ENCODE results near the gene SPATC1L.
"Not testable (repeated sequence)": the region's sequence is repeated elsewhere in the genome, so short reads cannot be mapped to it uniquely, and the experiment has no call there.

SPATC1L gene

GRCh38 chr21:46183337-46183909 lies 836 bp downstream of the SPATC1L start:
- DNase-seq (ENCODE audit: low spot score): not testable (repeated sequence)

GRCh38 chr21:46182548-46183336 lies 1.5 kb downstream of the SPATC1L start:
- no peak for DNase-seq (ENCODE audit: low spot score)

GRCh38 chr21:46181953-46182547 lies 2.2 kb downstream of the SPATC1L start:
- no peak for DNase-seq (ENCODE audit: low spot score)

GRCh38 chr21:46181436-46181835 lies 2.8 kb downstream of the SPATC1L start:
- no peak for DNase-seq (ENCODE audit: low spot score)

DNA sequence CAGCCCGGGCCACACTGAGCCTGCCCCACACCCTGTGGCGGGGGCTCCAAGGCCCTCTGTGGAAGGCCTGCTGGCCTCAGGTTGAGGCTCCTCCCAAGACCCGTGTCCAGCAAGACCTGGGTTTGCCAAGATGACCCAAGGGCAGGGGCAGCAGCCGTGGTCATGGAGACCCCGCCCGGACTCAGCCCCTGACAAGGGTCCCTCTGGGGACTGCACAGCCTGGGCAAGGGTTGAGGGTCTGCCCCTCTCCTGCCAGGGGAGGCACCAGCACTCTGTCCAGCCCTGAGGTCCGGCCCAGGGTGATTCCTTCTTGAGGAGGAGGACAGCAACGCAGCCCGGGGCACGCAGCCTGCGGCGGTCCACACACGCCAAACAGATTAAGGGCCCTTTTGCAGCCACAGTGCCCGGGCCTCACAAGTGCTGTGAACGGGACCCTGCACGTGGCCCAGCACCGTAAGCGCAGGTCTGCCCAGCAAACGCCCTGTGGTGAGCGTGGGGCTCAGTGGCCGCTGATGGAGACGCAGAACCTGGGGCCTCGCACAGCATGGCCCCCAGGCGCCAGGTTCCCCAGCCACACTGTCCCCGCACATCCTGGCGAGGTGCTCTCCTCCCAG lies 3.4 kb downstream of the SPATC1L start:
- DNase-seq (ENCODE audit: low spot score): no peak

- DNase-seq (ENCODE audit: low spot score): no peak
These were observed 4.1 kb downstream of the SPATC1L start for GRCh38 chr21:46180079-46180722.

DNA sequence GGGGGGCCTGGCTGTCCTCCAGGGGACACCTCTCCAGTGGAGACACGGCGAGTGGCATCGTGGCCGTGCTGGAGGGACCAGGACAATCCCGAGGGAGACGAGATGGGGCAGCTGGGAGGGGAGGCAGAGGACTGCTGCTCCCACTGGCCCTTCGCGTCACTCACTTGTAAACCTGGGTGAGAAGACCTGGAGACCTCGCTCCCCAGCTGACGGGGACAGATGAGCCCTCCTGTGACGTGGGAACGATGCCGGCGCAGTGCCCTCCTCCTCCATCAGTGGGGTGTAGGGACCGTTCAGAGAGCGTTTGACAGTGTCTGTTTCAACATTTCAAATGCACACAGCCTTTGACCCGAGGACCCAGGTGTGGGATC lies 4.6 kb downstream of the SPATC1L start:
- DNase-seq (ENCODE audit: low spot score): no peak

GRCh38 chr21:46178961-46179360 lies 5.3 kb downstream of the SPATC1L start:
- DNase-seq (ENCODE audit: low spot score): no peak

DNA sequence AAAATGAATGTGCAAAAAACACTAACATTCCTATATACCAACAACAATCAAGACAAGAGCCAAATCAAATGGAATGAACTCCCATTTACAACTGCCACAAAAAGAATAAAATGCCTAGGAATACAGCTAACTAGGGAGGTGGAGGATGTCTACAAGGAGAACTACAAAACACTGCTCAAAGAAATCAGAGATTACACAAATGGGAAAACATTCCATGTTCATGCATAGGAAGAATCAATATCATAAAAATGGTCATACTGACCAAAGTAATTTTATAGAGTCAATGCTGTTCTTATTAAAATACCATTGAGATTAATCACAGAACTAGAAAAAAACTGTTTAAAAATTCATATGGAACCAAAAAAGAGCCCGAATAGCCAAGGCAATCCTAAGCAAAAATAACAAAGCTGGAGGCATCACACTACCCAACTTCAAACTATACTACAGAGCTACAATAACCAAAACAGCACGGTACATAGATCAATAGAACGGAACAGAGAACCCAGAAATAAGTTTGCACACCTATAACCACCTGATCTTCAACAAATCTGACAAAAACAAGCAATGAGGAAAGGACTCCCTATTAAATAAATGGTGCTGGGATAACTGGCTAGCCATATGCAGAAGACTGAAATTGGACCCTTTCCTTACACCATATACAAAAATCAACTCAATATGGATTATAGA lies 7.7 kb downstream of the SPATC1L start:
- not testable (repeated sequence) for DNase-seq (ENCODE audit: low spot score)

DNA sequence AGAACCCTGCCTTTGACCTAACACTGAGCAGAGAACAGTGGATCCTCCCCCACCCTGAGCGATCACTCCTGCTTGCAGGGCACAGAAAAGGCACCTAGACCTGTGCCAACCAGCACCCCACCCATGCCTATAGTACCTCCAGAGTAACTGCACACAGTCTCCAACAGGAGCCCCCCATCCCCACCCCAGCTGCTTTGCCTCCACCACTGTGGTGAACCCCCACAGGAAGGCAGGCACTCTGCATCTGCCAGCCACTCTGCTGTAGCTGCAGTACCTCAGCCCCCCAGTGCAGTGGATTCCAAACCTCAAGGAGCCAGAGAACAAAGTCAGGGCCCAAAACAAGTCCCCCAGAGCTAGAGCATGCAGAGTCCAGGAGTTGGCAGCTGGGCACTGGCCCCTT lies 10.7 kb downstream of the SPATC1L start:
- no peak for DNase-seq (ENCODE audit: low spot score)

DNA sequence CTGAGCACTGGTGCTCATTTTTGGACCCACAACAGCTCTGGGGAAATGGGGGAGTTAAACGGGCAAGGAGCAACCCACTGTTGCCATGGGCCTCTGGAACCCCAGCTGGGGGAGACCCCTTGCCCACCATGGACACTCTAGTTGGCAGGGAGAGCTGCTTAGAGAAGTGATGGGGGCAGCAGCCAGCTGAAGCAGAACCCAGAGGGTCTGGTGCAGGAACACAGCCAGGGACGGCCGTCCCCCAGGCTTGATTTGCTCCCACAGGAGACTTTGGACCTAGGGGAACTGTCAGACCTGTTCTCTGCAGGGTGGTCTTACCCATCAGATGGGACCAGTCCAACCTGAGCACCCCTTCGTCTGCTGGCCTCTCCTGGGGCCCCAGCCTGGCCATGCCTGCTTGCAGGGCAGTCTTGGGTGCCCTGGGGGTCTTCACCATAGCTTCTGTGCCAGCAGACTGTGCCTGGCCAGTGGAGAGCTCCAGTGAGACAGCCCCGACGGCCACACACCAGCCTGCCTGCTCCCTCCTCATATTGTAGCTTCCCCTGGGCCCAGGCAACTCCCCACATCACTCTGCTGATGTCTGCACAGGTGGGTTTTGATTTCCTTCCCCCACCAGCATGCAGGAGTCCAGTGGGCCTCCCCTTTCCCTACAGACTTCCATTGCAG lies 11.3 kb downstream of the SPATC1L start:
- DNase-seq (ENCODE audit: low spot score): no peak

- DNase-seq (ENCODE audit: low spot score): no peak
These were observed 12.0 kb downstream of the SPATC1L start for GRCh38 chr21:46171996-46172862.

- DNase-seq (ENCODE audit: low spot score): no peak
These were observed 12.7 kb downstream of the SPATC1L start for GRCh38 chr21:46171585-46171984.

GRCh38 chr21:46170436-46171193 lies 13.6 kb downstream of the SPATC1L start:
- not testable (repeated sequence) for DNase-seq (ENCODE audit: low spot score)

GRCh38 chr21:46168659-46169386 lies 15.4 kb downstream of the SPATC1L start:
- no peak for DNase-seq (ENCODE audit: low spot score)

- no peak for DNase-seq (ENCODE audit: low spot score)
These were observed 16.0 kb downstream of the SPATC1L start for GRCh38 chr21:46168238-46168637.

DNA sequence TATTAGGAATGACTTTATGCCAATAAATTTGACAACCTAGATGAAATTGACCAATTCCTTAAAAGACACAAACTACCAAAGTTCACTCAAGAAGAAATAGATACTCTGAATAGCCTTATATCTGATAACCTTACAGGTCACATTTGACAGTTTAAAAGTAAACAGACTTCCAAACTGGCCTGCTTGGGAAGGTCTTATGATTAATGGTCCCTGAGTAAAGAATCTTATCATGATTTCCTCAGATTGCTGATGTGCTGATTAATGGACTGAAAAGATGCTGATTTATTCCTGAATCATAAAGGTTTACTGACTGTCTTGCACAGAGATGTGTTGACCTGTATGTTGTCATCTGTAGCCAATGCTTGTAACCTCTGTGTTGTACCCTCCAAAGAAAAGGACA lies 19.2 kb downstream of the SPATC1L start:
- DNase-seq (ENCODE audit: low spot score): no peak

DNA sequence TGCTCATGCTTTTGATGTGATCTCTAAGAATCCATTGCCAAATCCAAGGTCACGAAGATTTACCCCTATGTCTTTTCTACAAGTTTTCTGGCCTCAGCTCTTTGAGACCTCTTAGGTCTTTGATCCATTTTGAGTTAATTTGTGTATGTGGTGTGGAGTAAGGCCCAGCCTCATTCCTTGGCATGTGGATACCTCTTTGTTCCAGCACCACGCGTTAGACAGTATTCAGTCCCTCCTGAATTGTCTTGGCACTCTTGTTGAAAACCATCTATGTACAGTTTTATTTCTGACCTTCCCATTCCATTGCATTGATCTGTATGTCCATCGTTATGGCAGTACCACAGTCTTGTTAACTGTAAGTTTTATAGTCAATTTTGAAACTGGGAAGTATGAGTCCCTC lies 20.9 kb downstream of the SPATC1L start:
- no peak for DNase-seq (ENCODE audit: low spot score)
